Measurements from ENCODE around the gene HOXD12. TPM values are rescaled to one million over a fixed set of nuclear protein-coding genes. Genes with fewer than 3 reads are reported as not detected.
A peak's percentile ranks its signal among the peaks of the same experiment; 100 is the strongest.

HOXD12 gene
- total RNA-seq, 3 donors from 2014 or later (not counting 1 experiment from before 2014, with no cell fraction given), result not detected

DNA sequence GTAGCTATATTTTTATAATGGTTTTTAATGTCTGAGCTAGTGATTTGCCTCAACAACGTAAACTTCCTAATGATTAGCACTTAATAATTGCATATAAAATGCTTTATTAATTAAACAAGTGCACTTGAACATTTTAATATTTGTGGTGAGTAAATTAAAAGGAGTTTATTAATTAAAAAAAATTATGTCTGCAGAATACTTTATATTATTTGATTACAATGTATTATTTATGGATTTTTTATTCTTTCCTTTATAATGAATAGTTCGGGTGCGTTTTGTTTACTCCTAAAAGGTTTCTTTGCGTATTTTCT lies 32.2 kb downstream of the HOXD12 start:
- Mint-ChIP-seq H3K36me3 (peaks cover 30% of the 10 kb centered on the region), H3K27ac (no peak overlapping the region), H3K4me3 (peak overlapping the region; percentile 87), H3K4me1 (peaks cover 37 to 43% of the 10 kb centered on the region in 2 donors), H3K27me3 (ENCODE audit: low read depth in 2 of 2) (peaks cover 70 to 81% of the 10 kb centered on the region in 2 donors), H3K9me3 (no peaks in the 10 kb centered on the region)
- peaks cover 79% of the 10 kb centered on the region for H3K27me3 ChIP-seq (ENCODE audit: control insufficient read depth, insufficient read depth, low read length)
- peaks cover 34% of the 10 kb centered on the region for H3K4me1 ChIP-seq (ENCODE audit: control insufficient read depth, insufficient read depth, low read length)
- H3K9me3 ChIP-seq (ENCODE audit: control insufficient read depth, insufficient read depth, low read length), result peaks cover 4% of the 10 kb centered on the region
- no peak for DNase-seq
- intact Hi-C loops (cut with micrococcal nuclease), result loop anchor here (5.0 kb wide), 1 partner anchor 420 kb away; no protein-coding TSS in a partner anchor
- no peaks in the 10 kb centered on the region for H3K36me3 ChIP-seq (ENCODE audit: control insufficient read depth, insufficient read depth, low read length)
- H3K27ac ChIP-seq (ENCODE audit: low read length), result no peak overlapping the region
- H3K4me3 ChIP-seq (ENCODE audit: low read length), result no peak overlapping the region
- no peak for ATAC-seq
- WGBS (ENCODE audit: insufficient coverage), result 21% methylated on average over 3 of the region's 4 CpGs
- TF ChIP-seq, protein P1, sequence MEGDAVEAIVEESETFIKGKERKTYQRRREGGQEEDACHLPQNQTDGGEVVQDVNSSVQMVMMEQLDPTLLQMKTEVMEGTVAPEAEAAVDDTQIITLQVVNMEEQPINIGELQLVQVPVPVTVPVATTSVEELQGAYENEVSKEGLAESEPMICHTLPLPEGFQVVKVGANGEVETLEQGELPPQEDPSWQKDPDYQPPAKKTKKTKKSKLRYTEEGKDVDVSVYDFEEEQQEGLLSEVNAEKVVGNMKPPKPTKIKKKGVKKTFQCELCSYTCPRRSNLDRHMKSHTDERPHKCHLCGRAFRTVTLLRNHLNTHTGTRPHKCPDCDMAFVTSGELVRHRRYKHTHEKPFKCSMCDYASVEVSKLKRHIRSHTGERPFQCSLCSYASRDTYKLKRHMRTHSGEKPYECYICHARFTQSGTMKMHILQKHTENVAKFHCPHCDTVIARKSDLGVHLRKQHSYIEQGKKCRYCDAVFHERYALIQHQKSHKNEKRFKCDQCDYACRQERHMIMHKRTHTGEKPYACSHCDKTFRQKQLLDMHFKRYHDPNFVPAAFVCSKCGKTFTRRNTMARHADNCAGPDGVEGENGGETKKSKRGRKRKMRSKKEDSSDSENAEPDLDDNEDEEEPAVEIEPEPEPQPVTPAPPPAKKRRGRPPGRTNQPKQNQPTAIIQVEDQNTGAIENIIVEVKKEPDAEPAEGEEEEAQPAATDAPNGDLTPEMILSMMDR (IDR thresholded peaks at IDR 0.05), result no peak

DNA sequence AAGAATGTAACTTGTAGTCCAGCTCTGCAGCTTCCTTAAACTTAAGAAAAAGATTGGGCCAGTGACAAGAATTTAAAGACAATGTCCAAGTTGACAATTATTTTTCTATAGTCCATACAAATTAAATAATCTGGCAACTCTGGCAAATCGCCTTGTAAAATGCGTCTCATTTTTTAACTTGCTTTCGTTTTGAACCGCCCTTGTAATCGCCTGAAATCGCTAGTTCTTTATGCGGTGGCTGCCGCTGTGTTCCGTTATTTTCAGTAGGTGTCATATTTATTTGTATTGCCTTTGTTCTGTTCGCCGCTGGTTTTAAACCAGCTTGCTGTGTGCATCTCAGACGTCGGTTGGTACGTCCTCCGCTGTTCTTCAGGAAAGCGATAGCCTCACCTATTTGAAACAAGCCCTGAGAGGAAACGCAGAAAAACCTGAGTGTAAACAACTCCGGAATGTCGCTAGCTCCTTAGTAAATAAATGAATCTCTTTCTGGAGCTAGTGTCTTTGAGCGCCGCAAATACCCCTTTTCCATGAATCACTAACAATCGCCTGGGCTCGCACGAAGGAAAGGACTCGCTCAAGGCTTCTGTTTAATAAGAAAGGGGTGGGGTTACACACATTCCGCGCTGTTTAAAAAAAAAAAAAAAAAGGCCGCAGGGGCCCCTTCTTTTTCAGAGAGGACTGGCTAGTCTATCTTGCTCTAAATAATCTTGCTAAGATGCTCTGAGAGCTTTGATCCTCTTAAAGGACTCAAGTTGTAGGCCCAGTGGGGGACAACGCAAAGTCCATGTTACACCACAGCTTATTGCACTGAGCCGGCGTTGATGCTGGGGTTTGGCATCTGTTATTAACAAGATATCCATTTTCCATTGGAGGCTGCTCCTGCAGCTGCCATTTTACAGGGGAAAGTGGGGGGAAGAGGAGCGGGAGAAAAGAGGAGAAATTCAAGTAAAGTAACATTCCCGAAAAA lies 32.9 kb downstream of the HOXD12 start:
- H3K4me1 ChIP-seq (ENCODE audit: control insufficient read depth, insufficient read depth, low read length), result peaks cover 36% of the 10 kb centered on the region
- peaks cover 4% of the 10 kb centered on the region for H3K9me3 ChIP-seq (ENCODE audit: control insufficient read depth, insufficient read depth, low read length)
- DNase-seq (peak in 1 of 2 donors; percentile 55), ATAC-seq (peak in 2 of 3 donors; percentile 16 to 25)
- Mint-ChIP-seq H3K27me3 (ENCODE audit: low read depth in 2 of 2) (peaks cover 70 to 80% of the 10 kb centered on the region in 2 donors), H3K4me1 (peaks cover 37 to 43% of the 10 kb centered on the region in 2 donors), H3K27ac (no peak overlapping the region), H3K36me3 (peaks cover 33% of the 10 kb centered on the region), H3K9me3 (no peaks in the 10 kb centered on the region), H3K4me3 (peak overlapping the region; percentile 87)
- intact Hi-C loops (cut with micrococcal nuclease), result loop anchor here (5.0 kb wide), 1 partner anchor 420 kb away; no protein-coding TSS in a partner anchor
- no peaks in the 10 kb centered on the region for H3K36me3 ChIP-seq (ENCODE audit: control insufficient read depth, insufficient read depth, low read length)
- no peak overlapping the region for H3K4me3 ChIP-seq (ENCODE audit: low read length)
- peaks cover 79% of the 10 kb centered on the region for H3K27me3 ChIP-seq (ENCODE audit: control insufficient read depth, insufficient read depth, low read length)
- TF ChIP-seq, protein P1 (IDR thresholded peaks at IDR 0.05), result no peak
- no peak overlapping the region for H3K27ac ChIP-seq (ENCODE audit: low read length)
- 10% methylated on average over 29 of the region's 33 CpGs for WGBS (ENCODE audit: insufficient coverage)

DNA sequence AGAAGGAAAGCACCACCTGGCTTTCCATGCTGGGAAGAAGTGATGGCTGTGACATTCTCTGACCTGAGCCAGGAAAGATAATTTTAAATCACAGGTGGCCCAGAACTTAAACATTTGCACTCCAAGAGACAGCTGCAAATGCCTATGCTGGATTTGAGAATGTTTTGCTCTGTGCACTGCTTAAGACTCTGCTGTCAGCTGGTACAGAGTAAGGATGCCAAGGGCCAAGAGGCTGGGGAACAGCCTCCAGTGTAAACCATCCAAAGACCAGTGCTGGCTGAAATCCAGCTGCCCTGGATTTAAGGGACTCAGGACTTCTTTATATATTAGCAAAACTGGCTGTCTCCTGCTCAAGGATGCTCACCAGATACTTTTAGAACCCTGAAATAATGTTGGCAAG lies 33.8 kb downstream of the HOXD12 start:
- H3K36me3 ChIP-seq (ENCODE audit: control insufficient read depth, insufficient read depth, low read length), result no peaks in the 10 kb centered on the region
- Mint-ChIP-seq H3K4me3 (no peak overlapping the region), H3K9me3 (peaks cover 0 to 2% of the 10 kb centered on the region in 2 donors), H3K36me3 (peaks cover 37% of the 10 kb centered on the region), H3K27ac (no peak overlapping the region), H3K27me3 (ENCODE audit: low read depth in 2 of 2) (peaks cover 69 to 80% of the 10 kb centered on the region in 2 donors), H3K4me1 (peaks cover 32 to 41% of the 10 kb centered on the region in 2 donors)
- TF ChIP-seq, protein P1 (IDR thresholded peaks at IDR 0.05), result no peak
- H3K27me3 ChIP-seq (ENCODE audit: control insufficient read depth, insufficient read depth, low read length), result peaks cover 79% of the 10 kb centered on the region
- ATAC-seq (no peak), DNase-seq (no peak)
- peaks cover 35% of the 10 kb centered on the region for H3K4me1 ChIP-seq (ENCODE audit: control insufficient read depth, insufficient read depth, low read length)
- peaks cover 6% of the 10 kb centered on the region for H3K9me3 ChIP-seq (ENCODE audit: control insufficient read depth, insufficient read depth, low read length)
- H3K4me3 ChIP-seq (ENCODE audit: low read length), result no peak overlapping the region
- intact Hi-C loops (cut with micrococcal nuclease), result loop anchor here (5.0 kb wide), 1 partner anchor 419 kb away; no protein-coding TSS in a partner anchor
- no peak overlapping the region for H3K27ac ChIP-seq (ENCODE audit: low read length)
